Measurements from ENCODE around the gene LAMC3.
A peak's percentile ranks its signal among the peaks of the same experiment; 100 is the strongest.
"Not testable (repeated sequence)": the region's sequence is repeated elsewhere in the genome, so short reads cannot be mapped to it uniquely, and the experiment has no call there.

LAMC3 gene

GRCh38 chr9:131031005-131031641, 22.1 kb downstream of the LAMC3 start:
- DNase-seq: no peak

DNA sequence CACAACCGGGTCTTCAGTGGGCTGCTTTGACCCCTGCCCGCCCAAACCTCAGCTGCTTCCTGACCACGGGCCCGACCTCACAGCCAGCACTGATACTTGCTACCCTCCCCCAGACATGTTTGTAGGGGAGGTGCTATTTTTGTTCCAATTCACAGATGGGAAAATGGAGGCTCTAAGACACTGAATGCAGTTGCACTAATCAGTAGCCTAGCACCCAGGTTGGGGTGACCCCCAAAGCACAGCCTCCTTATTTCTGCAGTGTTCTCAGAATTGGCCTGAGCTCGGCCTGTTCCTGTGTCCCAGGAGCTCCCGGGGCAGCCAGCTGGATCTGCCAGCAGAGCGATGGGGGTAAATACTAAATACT, 22.6 kb downstream of the LAMC3 start:
- DNase-seq: no peak

GRCh38 chr9:131032384-131032783, 23.4 kb downstream of the LAMC3 start:
- DNase-seq: no peak

DNA sequence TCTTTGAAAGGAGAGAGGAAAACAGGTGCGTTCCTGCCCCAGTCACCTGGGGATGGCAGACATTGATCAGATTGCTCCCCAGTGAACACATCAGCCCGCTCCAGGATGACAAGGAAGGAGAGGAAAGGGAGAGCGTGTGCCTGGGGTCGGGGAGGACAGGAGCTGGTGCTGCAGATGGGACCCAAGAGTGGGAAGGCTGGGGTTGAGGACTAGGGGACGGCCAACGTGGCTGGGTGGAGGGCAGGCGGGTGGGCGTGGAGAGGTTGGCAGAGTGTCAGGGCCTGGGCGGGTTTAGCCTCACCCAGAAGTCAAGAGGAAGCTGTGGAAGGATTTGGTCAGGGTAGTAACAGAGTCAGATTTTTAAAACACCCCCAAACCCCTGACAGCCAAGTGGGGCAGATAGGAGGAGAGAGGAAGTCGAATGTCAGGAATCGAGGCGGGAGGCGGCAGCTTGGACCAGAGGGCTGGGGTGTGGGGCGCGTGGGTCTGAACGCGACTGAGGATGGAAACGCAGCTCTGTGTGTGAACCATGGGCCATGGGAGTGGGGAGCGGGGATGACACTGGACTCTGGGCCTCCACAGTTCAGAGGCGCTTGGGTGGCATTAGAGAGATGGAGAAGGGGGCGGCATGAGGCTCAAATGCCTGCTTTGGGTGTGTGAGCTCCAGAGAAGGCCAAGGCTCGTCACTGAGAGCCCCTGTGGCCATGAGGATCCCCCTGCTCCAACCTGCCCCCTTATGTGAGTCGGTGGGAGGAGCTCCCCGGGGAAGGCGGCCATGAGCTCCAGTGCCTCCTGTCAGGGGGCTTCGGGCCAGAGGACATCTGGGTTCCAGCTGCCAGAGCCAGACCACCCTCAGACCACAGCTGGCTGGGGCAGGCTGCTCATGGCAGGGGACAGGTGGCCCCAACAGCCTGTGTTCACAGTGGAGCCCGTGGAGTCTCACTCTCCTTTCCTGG, 24.6 kb downstream of the LAMC3 start:
- DNase-seq: no peak

- DNase-seq: no peak
These were observed 25.3 kb downstream of the LAMC3 start for GRCh38 chr9:131034268-131034667.

GRCh38 chr9:131034749-131035148, 25.8 kb downstream of the LAMC3 start:
- not testable (repeated sequence) for DNase-seq

- DNase-seq: no peak
These were observed 26.6 kb downstream of the LAMC3 start for GRCh38 chr9:131035548-131035947.

DNA sequence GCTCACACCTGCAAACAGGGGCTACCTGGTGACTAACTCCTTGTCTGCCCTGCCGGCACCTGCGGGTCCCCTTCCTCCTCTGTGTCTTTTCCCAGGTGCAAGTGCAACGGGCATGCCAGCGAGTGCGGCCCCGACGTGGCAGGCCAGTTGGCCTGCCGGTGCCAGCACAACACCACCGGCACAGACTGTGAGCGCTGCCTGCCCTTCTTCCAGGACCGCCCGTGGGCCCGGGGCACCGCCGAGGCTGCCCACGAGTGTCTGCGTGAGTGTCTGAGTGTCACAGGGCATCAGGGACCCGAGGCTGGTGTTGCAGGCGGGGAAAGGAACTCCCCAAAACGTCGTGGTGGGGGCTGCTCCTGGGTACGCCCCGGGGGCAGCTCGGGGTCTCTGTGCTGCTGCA, 27.1 kb downstream of the LAMC3 start:
- no peak for DNase-seq

GRCh38 chr9:131036529-131037334, 27.8 kb downstream of the LAMC3 start:
- DNase-seq: no peak

GRCh38 chr9:131037335-131038255, 28.6 kb downstream of the LAMC3 start:
- DNase-seq: no peak

GRCh38 chr9:131038256-131039128, 29.5 kb downstream of the LAMC3 start:
- DNase-seq: no peak

DNA sequence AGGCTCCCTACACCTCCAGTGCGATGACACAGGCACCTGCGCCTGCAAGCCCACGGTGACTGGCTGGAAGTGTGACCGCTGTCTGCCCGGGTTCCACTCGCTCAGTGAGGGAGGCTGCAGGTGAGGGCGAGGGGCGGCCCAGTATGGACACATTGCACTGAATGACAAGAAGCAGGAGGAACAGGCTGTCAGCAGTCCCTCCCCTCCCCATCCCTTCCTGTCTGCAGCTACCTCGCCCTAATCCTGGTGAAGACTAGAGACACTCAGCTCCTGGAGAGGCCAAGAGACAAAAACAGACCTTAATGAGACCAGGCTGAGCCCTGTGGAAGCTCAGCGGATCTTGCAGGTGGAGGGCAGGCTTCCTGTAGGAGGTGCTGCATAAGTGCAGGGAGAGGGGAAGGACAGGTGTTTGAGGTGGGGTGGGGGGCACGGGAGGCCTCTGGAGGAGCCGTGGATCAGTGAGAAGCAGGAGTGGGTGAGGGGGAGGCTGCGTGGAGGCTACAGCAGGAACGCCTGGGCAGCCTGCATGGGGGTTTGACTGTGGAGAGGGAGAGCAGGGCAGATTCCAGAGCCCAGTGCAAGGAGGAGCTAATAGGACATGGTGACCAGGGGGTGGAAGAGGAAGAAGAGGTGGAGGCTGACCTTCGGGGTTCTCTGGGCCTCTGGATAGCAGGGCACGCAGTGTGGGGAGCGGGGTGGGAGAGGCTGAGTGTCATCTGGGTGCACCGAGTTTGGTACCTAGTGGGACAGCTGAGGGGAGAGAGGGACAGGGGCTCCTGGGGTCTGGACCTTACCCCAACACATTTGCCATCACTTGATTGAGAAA, 30.4 kb downstream of the LAMC3 start:
- no peak for DNase-seq

- DNase-seq: no peak
These were observed 33.7 kb downstream of the LAMC3 start for GRCh38 chr9:131042666-131043065.

DNA sequence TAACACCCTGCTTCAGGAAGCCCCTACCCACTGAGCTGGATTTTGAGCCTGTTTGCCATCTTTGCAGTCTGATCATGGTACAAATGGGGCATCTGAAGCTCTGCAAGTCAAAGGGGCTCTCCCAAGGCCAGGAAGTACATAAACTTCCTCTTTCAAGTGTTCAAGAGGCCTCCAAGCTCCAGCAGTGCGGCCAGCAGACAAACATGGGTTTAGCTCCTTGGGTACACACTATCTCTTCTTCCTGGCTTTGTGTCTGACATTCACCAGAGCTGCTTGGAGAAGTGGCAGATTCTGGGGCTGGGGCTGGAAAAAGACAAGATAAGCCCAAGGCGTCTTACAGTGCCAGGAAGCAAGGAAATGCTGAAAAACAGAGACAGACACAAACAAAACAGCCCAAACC, 34.1 kb downstream of the LAMC3 start:
- DNase-seq: no peak

DNA sequence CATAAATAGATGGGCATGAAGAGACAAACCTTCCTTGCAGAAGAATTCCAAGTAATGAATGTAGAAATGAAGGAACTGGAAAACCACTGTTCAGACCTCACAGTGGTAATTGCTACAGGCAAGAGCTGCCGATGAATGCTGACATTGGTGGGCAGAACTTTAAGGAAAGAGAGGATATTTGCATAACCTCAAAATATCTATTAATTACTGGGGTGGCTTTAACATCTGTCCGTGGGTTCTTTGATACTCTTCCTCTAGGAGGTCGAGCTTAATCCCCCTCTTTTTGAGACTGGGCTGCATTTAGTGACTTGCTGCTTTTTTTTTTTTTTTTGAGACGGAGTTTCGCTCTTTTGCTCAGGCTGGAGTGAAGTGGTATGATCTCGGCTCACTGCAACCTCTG, 34.7 kb downstream of the LAMC3 start:
- DNase-seq: no peak

GRCh38 chr9:131045300-131046092, 36.5 kb downstream of the LAMC3 start:
- no peak for DNase-seq

DNA sequence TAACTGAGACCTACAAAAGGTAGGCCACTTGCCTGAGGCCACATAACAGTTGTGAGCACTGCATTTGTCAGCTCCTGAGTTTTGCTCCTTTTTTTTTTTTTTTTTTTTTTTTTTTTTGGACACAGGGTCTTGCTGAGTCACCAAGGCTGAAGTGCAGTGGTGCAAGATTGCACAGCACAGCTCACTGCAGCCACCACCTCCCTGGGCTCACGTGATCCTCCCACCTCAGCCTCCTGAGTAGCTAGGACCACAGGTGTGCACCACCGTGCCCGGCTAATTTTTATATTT, 37.1 kb downstream of the LAMC3 start:
- no peak for DNase-seq

- peak; percentile 43 to 64 for DNase-seq
These were observed 37.7 kb downstream of the LAMC3 start for GRCh38 chr9:131046581-131047202.

- DNase-seq: no peak
These were observed 39.4 kb downstream of the LAMC3 start for GRCh38 chr9:131048332-131048731.
